HuH-7 (cell line): ENCODE results near the gene SFMBT2.
A peak's percentile ranks its signal among the peaks of the same experiment; 100 is the strongest.

ENCODE experiments used
- DNase-seq: peaks from one replicate; pipeline ENCODE4 v3.0.0; 2011; ENCODE audit warnings: low spot score

The SFMBT2 gene

GRCh38 chr10:7133958-7134357, 276.9 kb downstream of the SFMBT2 start:
- no peak for DNase-seq

GRCh38 chr10:7133278-7133677, 277.6 kb downstream of the SFMBT2 start:
- no peak for DNase-seq

DNA sequence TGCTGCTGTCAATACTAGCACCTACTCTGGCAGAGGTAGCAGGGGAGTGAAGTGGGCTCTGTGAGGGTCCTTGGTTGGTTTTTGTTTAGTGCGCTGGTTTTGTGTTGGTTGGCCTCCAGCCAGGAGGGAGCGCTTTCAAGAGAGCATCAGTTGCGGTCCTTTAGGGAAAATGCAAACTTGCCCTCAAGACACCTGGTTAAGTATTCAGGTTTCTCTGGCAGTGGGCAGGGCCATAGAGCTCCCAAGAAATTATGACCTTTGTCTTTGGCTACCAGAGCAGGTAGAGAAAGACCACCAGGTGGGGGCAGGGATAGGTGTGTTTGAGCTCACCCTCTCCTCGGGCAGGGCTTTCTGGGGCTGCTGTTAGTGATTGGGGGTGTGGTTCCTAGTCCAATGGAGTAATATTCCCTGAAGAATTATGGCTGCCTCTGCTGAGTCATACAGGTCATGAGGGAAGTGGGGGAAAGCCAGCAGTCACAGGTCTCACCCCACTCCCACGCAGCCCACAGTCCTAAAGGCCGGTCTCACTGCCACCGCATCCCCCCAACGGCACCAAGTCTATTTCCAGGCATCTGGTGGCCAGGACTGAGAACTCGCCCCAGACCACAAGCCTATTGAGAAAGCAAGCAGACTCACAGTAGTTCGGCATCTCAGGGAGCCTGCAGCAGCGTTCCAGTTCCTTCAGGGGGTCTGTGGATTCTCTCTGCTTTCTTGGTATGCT, 280.5 kb downstream of the SFMBT2 start:
- no peak for DNase-seq

DNA sequence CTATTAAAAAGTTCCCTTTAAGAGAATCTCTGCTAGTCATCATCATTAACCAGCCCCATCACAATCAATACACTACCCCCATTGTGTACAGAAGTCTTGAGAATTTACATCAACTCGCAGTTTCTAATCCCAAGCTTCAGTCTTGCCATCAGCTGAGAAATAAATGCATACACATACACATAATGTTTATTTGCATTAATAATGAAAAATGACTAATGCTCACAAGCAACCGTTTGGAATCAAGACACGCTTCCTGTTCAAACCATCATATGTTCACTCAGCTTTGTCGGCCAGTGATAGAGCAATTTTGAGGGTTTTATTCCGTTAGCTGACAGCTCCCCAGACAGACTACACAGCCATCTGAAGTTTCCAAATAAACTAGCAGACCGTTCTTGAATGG, 287.1 kb downstream of the SFMBT2 start:
- no peak for DNase-seq

- no peak for DNase-seq
Measured at GRCh38 chr10:7122561-7122960, 288.3 kb downstream of the SFMBT2 start.

DNA sequence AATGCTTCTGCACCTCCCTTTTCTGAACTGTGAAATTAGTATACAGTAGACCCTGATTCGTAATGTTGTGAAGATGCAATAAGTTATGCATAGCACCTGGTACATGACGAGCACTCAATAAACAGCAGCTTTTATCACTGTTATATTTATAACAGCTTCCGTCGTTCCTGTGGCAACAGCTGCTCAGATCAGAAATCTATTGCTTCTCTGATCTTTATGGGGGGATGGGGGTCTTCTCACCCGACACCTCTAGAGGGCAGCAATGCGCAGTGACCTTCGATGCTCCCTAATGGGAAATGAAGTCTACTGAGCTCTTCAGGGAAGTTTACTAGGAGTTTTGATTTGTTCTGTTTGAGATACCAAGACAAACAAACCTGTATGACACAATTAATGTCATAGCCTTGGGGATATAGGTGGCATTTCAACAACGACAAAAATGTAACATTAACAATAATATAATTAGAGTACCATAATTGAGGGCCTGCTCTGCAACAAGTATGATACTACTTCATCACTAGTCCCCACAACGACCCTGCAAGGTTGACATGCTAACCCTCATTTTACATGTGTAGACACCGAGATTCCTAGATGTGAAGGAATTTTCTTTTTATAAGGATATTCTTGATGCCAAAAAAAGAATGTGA, 289.6 kb downstream of the SFMBT2 start:
- peak; percentile 61 for DNase-seq

DNA sequence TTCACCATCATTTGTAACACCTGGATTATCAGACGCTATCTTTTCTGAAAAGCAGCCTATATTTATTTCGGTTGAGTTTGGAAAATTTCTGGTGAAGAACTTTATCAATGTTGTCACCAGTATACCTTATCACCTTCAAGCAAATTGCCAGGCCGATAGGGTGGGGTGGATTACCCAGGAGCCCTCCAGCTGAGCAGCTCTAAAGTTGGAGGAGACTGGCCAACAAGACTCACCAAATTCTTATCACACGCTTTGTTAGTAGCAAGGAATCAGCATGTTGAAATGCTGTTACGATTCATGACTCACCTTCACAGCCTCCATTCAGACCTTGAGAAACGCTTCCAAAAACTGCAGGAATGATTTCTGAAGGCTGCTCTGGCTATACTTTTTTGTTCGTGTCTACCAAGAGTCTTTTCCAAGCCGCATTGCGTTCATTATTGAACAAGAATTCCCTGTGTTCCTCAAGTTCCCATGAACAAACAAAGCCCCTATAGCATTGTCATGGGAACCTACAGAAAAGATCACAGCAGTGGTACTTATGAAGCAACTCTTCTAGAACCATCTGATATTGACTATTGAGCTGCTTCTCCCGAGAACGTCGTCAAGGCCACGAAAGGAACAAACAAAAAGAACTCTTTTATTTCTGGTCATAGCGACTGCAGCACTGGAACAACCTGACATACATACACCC, 291.4 kb downstream of the SFMBT2 start:
- DNase-seq = no peak

- no peak for DNase-seq
Measured at GRCh38 chr10:7117806-7118674, 292.8 kb downstream of the SFMBT2 start.

DNA sequence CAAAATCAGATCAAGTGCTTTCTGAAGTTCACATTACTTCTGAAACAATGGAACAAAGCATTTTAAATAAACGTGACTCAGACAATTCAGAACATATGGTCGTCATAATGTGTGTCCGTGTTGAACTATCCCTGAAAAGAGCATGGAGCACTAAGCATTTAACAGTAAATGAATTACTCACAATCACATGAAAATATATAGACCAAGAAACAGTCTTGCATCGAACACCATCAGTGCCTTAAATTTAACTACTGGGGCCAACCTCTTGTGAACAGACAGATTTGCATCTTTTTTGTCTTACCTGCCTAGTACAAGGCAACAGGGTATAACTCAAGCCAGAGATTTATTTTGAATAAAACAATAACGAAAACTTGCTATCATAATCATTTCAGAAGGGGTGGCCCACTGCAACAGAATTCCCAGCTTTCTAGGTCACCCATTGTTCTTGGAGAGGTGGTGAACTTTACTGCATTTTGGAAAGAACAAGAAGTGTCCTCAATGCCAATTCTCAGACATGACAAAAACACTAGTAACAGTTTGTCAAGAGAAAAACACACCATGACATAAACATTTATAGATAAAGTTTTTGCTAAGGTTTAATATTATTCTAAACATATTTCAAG, 293.5 kb downstream of the SFMBT2 start:
- DNase-seq = no peak

GRCh38 chr10:7111561-7111960, 299.3 kb downstream of the SFMBT2 start:
- no peak for DNase-seq

- no peak for DNase-seq
Measured at GRCh38 chr10:7111089-7111488, 299.7 kb downstream of the SFMBT2 start.
